ENCODE measurements around the gene CELF2. TPM values are rescaled to one million over a fixed set of nuclear protein-coding genes. Genes with fewer than 3 reads are reported as not detected.

CELF2 gene
- total RNA-seq, 1 experiment from 2014 or later = 28.7 TPM

DNA sequence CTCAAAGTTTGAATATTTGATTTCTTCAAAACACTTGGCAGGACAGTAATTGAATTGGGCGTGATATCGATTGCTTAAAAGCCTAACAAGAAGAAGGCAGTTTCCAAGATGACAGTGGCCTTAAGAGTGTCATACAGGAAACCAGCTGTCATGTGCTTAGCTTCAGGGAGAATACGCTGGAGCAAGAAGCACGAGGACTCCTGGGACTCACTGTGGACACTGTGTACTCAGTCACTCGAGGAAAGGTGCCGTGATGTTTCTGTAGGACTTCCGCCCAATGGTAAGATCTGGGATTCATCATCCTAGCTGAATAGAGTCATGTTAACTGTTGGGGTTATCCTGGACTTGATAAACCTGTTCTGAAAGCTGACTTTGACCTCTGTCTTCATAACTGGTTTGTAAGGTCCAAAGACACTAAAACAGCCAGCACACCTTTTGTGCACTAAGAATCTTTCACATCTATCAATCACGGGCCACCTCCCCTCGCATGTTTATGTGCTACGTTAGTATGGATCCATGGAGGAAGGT lies 113.5 kb downstream of the CELF2 start:
- H3K9me3 ChIP-seq (ENCODE audit: control insufficient read depth, low read depth, low read length) = no peaks in the 10 kb centered on the region
- H3K56ac ChIP-seq (ENCODE audit: insufficient read length, low read depth, low read length) = no peak overlapping the region
- no peaks in the 10 kb centered on the region for H3K27me3 ChIP-seq (ENCODE audit: insufficient read depth, low read length)
- no peak overlapping the region for H3K23ac ChIP-seq (ENCODE audit: insufficient read length, low read depth, low read length)
- H2BK120ac ChIP-seq (ENCODE audit: low read depth, low read length, poor library complexity, severe bottlenecking) = no peak overlapping the region
- Mint-ChIP-seq H3K4me3 (no peak overlapping the region), H3K9me3 (peaks cover 8 to 12% of the 10 kb centered on the region in 2 experiments; a peak in 4 of 5 replicates), H3K27me3 (ENCODE audit: low read depth) (no peaks in the 10 kb centered on the region), H3K4me1 (peaks cover 23 to 24% of the 10 kb centered on the region in 2 experiments), H3K27ac (no peak overlapping the region), H3K36me3 (ENCODE audit: insufficient read depth in 1 of 3, low read depth in 3 of 3) (peaks cover 3 to 9% (median 4%) of the 10 kb centered on the region in 3 experiments; a peak in 4 of 7 replicates)
- no peak for DNase-seq
- no peak overlapping the region for H3T11ph ChIP-seq (ENCODE audit: low read length)
- no CpG with 5 or more reads among the region's 10 CpGs for WGBS (ENCODE audit: extremely low coverage, insufficient read length, low lambda C conversion rate)
- H2AK5ac ChIP-seq (ENCODE audit: insufficient read length, low read length) = no peak overlapping the region
- H3K79me1 ChIP-seq (ENCODE audit: insufficient read depth, low read depth, low read length, poor library complexity, severe bottlenecking) = no peaks in the 10 kb centered on the region
- no peak overlapping the region for H3K4ac ChIP-seq (ENCODE audit: low read depth, low read length)
- no peak overlapping the region for H4K8ac ChIP-seq (replicated peaks; ENCODE audit: insufficient read length, low read depth, low read length)
- no peak overlapping the region for H2BK20ac ChIP-seq (ENCODE audit: low read depth, low read length, poor library complexity, severe bottlenecking)
- H2BK5ac ChIP-seq (ENCODE audit: insufficient read length, low read length) = no peak overlapping the region
- H3K4me2 ChIP-seq (ENCODE audit: insufficient read depth, insufficient read length, low read length) = no peak overlapping the region
- H4K20me1 ChIP-seq (ENCODE audit: control insufficient read depth, insufficient read depth, insufficient read length) = no peaks in the 10 kb centered on the region
- H4K91ac ChIP-seq (ENCODE audit: insufficient read length, low read depth, low read length) = no peak overlapping the region
- H3K18ac ChIP-seq (ENCODE audit: insufficient read length, low read depth, low read length) = no peak overlapping the region
- TF ChIP-seq, protein P1, sequence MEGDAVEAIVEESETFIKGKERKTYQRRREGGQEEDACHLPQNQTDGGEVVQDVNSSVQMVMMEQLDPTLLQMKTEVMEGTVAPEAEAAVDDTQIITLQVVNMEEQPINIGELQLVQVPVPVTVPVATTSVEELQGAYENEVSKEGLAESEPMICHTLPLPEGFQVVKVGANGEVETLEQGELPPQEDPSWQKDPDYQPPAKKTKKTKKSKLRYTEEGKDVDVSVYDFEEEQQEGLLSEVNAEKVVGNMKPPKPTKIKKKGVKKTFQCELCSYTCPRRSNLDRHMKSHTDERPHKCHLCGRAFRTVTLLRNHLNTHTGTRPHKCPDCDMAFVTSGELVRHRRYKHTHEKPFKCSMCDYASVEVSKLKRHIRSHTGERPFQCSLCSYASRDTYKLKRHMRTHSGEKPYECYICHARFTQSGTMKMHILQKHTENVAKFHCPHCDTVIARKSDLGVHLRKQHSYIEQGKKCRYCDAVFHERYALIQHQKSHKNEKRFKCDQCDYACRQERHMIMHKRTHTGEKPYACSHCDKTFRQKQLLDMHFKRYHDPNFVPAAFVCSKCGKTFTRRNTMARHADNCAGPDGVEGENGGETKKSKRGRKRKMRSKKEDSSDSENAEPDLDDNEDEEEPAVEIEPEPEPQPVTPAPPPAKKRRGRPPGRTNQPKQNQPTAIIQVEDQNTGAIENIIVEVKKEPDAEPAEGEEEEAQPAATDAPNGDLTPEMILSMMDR (conservative IDR thresholded peaks at IDR 0.05) = no peak
- H3K14ac ChIP-seq (ENCODE audit: insufficient read depth, low read length) = no peak overlapping the region
- H2BK12ac ChIP-seq (ENCODE audit: insufficient read length, low read depth, low read length) = no peak overlapping the region
- H3K27ac ChIP-seq (ENCODE audit: insufficient read length, low read depth, low read length) = no peak overlapping the region
- H3K23me2 ChIP-seq (ENCODE audit: insufficient read length, low read depth, low read length, poor library complexity, severe bottlenecking) = no peaks in the 10 kb centered on the region
- no peak overlapping the region for H4K5ac ChIP-seq (ENCODE audit: insufficient read length, low read depth, low read length)
- no peaks in the 10 kb centered on the region for H3K79me2 ChIP-seq (ENCODE audit: insufficient read depth, low read length)
- H3K9ac ChIP-seq (ENCODE audit: extremely low read depth, insufficient read length, low read length) = no peak overlapping the region
- no peak overlapping the region for H2AFZ ChIP-seq (ENCODE audit: low read length)
- H3K4me1 ChIP-seq (ENCODE audit: insufficient read depth, low read length) = no peaks in the 10 kb centered on the region
- no peak overlapping the region for H2BK15ac ChIP-seq (ENCODE audit: low read depth, low read length)
